ENCODE results near the gene ANAPC16.

DNA sequence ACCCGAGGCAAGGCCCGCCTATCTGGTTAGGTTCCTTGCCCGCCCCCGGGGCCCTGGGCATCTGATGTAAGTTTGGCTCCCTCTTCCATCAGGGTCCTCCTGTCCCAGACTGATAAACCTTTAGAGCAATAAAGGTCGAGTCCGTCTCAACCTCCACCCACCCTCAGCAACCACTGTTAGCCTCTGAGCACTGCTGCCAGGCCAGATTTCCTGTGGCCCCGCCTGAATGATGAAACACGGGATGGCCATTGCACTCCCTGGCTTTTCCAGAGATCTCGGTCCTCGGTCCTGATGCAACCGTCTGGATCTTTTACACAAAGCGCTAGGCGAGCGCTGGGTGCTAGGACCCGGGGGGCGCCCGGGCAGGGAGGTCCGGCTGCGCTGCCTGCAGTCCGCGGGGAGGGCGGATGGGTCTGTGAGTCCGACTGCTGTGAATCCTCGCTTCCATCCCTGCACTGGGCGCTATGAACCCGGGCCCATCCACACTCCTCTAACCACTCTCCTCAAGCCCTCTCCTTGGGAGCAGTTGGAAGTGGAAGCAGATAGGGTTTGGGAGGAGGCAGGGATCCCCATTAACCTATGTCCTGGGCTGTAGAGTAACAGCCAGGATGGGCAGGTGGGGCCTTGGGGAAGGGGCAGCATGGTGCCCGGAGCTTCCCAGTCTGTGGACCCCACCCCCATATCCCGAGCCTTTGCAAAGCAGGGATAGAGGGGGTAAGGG, 57.0 kb downstream of the ANAPC16 start:
- TF ChIP-seq, protein P1, sequence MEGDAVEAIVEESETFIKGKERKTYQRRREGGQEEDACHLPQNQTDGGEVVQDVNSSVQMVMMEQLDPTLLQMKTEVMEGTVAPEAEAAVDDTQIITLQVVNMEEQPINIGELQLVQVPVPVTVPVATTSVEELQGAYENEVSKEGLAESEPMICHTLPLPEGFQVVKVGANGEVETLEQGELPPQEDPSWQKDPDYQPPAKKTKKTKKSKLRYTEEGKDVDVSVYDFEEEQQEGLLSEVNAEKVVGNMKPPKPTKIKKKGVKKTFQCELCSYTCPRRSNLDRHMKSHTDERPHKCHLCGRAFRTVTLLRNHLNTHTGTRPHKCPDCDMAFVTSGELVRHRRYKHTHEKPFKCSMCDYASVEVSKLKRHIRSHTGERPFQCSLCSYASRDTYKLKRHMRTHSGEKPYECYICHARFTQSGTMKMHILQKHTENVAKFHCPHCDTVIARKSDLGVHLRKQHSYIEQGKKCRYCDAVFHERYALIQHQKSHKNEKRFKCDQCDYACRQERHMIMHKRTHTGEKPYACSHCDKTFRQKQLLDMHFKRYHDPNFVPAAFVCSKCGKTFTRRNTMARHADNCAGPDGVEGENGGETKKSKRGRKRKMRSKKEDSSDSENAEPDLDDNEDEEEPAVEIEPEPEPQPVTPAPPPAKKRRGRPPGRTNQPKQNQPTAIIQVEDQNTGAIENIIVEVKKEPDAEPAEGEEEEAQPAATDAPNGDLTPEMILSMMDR (IDR thresholded peaks at IDR 0.05; ENCODE audit: insufficient read depth, low read length): no peak
- TF ChIP-seq, protein P2, sequence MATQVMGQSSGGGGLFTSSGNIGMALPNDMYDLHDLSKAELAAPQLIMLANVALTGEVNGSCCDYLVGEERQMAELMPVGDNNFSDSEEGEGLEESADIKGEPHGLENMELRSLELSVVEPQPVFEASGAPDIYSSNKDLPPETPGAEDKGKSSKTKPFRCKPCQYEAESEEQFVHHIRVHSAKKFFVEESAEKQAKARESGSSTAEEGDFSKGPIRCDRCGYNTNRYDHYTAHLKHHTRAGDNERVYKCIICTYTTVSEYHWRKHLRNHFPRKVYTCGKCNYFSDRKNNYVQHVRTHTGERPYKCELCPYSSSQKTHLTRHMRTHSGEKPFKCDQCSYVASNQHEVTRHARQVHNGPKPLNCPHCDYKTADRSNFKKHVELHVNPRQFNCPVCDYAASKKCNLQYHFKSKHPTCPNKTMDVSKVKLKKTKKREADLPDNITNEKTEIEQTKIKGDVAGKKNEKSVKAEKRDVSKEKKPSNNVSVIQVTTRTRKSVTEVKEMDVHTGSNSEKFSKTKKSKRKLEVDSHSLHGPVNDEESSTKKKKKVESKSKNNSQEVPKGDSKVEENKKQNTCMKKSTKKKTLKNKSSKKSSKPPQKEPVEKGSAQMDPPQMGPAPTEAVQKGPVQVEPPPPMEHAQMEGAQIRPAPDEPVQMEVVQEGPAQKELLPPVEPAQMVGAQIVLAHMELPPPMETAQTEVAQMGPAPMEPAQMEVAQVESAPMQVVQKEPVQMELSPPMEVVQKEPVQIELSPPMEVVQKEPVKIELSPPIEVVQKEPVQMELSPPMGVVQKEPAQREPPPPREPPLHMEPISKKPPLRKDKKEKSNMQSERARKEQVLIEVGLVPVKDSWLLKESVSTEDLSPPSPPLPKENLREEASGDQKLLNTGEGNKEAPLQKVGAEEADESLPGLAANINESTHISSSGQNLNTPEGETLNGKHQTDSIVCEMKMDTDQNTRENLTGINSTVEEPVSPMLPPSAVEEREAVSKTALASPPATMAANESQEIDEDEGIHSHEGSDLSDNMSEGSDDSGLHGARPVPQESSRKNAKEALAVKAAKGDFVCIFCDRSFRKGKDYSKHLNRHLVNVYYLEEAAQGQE (IDR thresholded peaks at IDR 0.05; ENCODE audit: insufficient replicate concordance, low read depth): no peak
- TF ChIP-seq POLR2AphosphoS5 (IDR thresholded peaks at IDR 0.05; ENCODE audit: low read depth): no peak; the same call in 1 of the 2 replicates
- no peak for TF ChIP-seq GABPA (IDR thresholded peaks at IDR 0.05; ENCODE audit: low read depth)

Data from HL-60 (cell line).